ENCODE data around the gene ATP9B.

DNA sequence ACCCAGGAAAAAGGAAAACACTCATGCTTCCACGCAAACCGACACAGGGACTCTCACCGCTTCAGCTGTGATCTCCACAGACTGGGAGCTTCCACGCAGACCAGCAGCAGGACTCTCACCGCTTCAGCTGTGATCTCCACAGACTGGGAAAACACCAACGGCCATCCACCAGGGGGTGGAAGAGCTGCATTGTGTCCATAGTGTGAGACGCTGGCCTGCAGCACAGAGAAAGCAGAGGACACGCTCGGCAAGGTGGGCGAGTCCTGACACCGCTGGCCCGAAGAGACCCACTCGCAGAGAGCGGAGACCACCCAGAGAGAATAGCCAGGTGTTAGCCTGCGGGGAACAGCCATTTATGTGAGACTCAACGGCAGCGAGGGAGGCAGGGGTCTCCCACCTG lies 284.1 kb downstream of the ATP9B start:
- TF ChIP-seq POLR2AphosphoS5 (IDR thresholded peaks at IDR 0.05; ENCODE audit: insufficient read depth in 1 of 2, low read depth in 1 of 2) (no peak), CTCF (IDR thresholded peaks at IDR 0.05) (no peak), POLR2A (IDR thresholded peaks at IDR 0.05) (no peak)

Data from vagina (tissue), 2 donors.